NCI-H2081 (cell line): ENCODE measurements around the gene HOXD3.
A peak's percentile ranks its signal among the peaks of the same experiment; 100 is the strongest.

Source experiments
- DNase-seq, 2 experiments: peaks; one replicate each; lab custom pipeline; 2025; lab: John Stamatoyannopoulos, UW

Gene HOXD3

GRCh38 chr2:176156807-176157498 lies at the start of gene HOXD3:
TSS of gene HOXD3 (plus strand) at chr2:176157307. CDS start at chr2:176169115, 11,808 bp downstream.
- peak in 1 of 2 experiments; percentile 42 for DNase-seq

DNA sequence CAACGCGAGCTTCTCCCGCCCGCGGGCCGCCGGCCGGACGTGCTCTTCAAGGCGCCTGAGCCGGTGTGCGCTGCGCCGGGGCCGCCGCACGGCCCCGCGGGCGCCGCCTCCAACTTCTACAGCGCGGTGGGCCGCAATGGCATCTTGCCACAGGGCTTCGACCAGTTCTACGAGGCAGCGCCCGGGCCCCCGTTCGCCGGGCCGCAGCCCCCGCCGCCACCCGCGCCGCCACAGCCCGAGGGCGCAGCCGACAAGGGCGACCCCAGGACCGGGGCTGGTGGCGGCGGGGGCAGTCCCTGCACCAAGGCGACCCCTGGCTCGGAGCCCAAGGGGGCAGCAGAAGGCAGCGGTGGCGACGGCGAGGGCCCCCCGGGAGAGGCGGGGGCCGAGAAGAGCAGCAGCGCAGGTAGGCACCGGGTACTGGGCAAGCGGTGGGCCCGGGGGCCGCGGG lies 49.4 kb upstream of the HOXD3 start:
- peak in 1 of 2 experiments; percentile 29 for DNase-seq

- peak in 1 of 2 experiments; percentile 26 for DNase-seq
These were observed 47.8 kb upstream of the HOXD3 start for GRCh38 chr2:176109192-176109901.

GRCh38 chr2:176109946-176110345 lies 47.2 kb upstream of the HOXD3 start:
- no peak for DNase-seq

- no peak for DNase-seq
These were observed 46.4 kb upstream of the HOXD3 start for GRCh38 chr2:176110415-176111308.

GRCh38 chr2:176111309-176111663 lies 45.8 kb upstream of the HOXD3 start:
- peak; percentile 79 to 92 for DNase-seq

DNA sequence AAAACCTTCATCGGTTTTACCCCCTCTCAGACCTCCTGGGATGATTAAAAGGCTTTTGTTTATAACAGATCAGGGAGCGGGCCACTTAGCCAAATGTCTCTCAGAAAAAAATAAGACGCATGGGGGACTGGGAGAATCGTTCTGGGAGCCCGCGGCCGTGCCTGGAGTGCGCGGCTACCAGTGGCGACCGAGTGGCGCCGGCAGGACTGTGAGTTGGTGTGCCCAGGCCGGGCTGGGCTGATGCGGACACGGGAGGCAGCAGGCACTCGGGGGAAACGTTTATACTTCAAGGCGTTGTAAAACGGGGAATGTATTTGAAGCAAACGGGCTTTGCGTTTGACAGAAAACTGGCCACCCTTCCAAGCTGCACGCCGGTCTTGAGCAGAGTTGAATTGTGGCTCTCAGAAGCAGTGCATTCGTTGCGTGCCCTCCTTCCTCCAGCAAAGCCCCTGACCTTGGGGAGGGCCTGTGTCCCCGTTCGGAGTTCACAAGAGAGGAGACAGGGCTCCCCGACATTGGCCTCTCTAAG lies 45.2 kb upstream of the HOXD3 start:
- DNase-seq = peak in 1 of 2 experiments; percentile 19

DNA sequence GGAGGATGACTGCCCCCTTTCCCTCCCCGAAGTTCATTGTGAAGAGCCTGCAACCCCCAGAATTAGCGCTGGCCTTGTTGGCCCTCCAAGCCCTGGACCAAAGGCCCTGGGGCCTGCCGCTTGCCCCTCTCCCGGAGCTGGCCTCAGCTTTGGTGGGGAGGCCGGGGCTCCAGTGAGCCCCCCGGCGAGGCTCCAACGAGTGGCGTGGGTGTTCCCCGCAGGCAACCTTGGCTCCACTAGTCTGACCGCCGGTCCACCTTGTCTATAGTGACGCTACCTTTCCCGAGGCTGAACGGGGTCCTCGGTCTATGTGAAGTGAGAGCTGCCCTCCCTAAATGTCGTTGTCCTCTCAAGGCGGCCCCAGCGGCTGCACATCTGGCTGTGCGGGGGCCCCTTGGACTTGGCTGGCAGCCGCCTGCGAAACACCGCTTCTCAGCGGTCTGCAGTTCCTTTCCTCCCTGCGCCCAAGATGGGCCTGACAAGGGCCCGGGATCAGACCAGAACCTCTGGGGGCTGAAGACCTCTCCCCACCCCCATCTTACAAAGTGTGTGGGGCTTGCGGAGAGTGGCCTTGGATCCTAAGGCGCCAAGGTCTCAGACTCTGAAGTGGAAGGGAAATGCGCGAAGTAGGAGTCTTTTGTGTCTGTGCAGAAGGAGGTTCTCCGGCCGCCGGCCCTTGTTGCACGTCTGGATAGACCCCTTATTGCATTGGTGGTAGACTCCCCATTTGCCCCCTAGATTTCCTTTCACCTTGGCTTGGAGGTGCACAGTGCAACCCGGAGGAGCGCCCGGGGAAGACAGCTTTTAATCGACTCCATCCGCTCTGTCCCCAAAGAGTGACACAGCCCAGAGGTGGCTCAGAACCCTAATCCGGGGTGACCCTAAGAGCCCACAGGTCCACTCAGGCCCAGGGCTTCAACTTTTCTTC lies 44.5 kb upstream of the HOXD3 start:
- no peak for DNase-seq

GRCh38 chr2:176114120-176114929 lies 42.8 kb upstream of the HOXD3 start:
- peak; percentile 83 to 95 for DNase-seq

DNA sequence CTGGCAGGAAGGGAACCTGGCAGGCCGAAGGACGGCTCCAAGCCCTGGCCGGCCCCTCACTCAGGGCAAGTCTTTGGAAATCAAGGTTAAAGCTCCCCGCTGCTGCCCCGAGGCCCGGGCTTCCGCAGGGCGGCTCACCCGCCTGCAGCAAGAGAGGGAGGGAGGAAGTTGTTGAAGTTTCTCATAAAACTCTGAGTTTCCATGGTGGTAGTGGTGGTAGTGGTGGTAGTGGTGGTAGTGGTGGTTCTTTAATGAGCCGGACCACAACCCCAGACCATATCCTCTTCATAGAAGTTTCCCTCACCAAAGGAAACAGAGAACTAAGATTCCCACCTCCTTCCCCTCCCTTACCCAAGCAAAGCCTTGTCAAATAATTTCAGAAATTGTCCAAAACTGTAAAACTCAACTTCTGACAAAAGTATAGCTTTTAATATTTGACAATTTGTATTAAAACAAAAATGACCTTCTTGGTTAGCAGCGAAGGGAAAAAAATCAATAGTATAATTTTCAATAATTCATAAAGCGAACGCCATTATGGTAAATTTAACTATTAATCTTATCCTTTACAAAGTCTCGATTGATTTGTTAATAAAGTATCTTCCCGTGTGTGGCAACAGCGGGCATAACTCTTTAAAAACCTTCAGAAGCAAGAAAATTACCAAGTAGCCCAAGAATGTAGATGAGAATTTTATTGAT lies 42.0 kb upstream of the HOXD3 start:
- DNase-seq = no peak

DNA sequence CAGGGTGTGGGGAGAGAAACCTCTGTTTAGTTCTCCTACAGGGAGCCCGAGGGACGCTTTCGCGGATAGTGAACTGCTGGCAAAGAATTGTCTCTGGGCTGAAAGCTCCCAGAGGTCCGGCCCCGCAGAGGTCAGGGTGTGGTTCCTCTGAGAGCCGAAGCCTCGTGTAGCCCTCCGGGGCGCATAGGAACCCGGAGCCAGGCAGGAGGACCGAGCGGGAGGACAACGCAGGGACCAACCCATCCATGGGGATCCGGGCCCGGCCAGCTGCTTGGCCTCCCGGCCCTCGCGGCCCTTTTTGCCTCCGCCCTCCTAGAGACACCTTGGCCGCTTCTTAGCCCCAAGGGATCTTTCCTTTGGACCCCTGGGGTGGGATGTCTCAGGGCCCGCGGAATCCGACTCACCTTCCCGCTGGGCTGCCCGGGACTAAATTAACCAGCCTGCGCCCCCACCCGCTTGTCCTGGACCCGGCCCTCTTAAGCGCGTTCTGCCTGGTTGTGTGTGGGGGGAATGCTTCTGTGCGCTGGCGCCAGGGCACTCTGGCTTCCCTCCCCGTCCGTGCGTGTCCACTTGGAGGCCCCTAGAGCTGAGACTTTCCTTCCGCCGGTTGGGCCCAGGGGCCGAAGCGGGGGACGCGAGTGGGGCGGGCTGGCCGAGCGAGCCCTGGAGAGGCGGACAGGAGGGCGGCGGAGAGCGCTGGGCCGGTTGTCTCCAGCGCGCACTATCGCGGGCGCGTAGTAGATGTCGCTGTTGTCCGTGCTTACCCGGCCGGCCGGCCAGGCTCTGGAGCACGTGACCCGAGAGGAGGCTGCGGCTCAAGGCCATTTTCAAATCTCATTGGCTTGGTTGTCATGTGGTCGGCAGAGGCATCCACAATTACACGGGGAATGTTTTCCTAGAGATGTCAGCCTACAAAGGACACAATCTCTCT lies 41.0 kb upstream of the HOXD3 start, which contains the start of gene HOXD10:
TSS of gene HOXD10 (plus strand) at position 896 of the 931 bp plus-strand sequence. CDS start 56 bp downstream, outside the sequence.
- no peak for DNase-seq

- DNase-seq = no peak
These were observed 39.8 kb upstream of the HOXD3 start for GRCh38 chr2:176117162-176117822.

DNA sequence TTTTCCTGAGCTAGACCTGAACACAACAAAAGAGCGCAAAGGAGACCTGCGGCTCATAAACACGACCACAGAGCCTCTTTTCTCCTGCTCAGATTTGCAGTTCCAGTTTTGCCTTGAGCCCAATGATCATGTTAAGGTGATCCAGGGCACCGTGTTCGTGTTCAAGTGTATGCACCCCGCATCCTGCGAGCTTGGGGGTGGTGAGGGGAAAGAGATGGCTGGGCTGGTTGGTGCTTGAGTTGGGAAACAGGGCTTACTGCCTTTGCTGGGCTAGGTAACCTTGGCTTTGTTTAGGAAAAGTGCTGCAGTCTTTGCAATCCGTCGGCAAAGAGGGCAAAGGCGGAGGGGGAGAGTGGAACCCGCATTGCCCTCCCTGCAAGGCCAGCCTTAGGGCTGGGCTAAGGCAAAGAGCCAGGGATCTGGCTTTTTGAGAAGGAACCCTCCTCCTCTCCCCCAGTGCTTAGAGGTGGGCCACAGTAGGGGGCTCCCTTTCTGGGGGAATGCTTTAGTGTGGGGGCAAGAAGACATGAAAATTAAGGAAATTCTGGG lies 39.2 kb upstream of the HOXD3 start:
- no peak for DNase-seq

DNA sequence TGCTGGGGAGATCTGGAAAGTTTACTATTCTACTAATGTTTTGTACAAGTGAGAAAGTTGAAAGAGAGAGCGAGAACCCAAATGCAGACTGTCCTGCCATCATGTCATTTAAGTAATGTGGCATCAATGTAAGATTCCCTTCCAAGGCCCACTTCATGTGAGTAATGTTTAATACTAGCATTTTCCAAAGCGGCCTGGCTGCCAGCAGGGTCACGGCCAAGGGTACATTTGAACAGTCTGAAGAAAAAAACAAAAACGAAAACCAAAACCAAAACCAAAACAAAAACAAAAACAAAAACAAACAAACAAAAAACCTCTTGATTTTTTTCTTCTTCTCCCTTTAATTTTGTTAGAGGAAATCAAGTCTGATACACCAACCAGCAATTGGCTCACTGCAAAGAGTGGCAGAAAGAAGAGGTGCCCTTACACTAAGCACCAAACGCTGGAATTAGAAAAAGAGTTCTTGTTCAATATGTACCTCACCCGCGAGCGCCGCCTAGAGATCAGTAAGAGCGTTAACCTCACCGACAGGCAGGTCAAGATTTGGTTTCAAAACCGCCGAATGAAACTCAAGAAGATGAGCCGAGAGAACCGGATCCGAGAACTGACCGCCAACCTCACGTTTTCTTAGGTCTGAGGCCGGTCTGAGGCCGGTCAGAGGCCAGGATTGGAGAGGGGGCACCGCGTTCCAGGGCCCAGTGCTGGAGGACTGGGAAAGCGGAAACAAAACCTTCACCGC lies 38.3 kb upstream of the HOXD3 start:
- no peak for DNase-seq

DNA sequence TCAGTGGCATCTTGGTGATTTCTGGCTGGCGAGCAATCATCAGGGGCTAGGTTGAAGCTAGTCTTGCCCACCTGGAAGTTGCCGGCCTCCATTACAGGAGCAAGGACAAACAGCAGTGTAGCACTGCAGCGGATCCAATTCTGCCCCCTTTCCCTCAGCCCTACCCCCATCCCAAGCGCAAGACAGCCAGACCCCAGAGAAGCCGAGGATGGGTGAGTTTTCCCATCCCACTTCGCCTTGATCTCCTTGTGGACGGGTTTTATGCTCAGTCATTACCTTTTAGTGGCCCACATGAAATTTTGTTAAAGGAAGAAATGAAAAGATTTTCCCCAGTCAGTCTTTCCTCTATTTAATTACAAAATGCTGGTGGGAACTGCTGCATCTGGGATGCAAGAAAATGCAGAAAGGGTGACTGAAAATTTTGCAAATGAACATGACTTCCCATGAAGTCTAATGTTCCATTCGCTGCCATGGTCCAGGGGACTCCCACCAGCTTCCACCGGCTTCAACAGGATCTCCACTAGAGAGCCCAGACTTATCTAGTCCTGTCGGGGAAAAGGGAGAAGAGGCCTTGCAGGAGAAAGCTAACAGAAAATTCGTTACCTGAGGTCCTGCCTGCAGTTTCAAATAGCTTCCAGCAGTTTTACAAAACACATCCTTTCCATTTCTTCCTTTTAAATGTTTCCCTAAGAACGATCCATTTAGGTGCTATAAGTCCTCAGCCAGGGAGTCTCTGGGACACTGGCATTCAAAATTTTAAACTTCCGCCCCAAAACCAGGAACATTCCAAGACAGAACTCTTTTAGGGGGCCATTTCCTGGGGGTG lies 36.5 kb upstream of the HOXD3 start:
- DNase-seq = no peak
